Lower leg skin (tissue), 4 donors: ENCODE measurements around the gene DNAH9. TPM values are rescaled to one million over a fixed set of nuclear protein-coding genes. Genes with fewer than 3 reads are reported as not detected.

ENCODE experiments used
- DNase-seq, 2 donors: peaks; one replicate each; pipeline ENCODE4 v3.0.0-alpha.2; 2019; ENCODE audit warnings: low spot score in 2 of 2
- H3K4me3 ChIP-seq: fragments of 200-600 bp; sonication (generic); 2 replicates; pipeline ENCODE4 v1.5.1; 2017; ENCODE audit warnings: mild to moderate bottlenecking, low read depth; ENCODE audit not compliant: poor library complexity, severe bottlenecking
- CTCF ChIP-seq, 3 donors: fragments of 450-650 bp; IDR thresholded peaks; one replicate each; pipeline ENCODE4 v1.5.1; 2016; ENCODE audit warnings: antibody characterized with exemption in 3 of 3, mild to moderate bottlenecking in 3 of 3, moderate library complexity in 2 of 3
- POLR2A ChIP-seq, 2 donors: fragments of 450-650 bp; IDR thresholded peaks; one replicate each; pipeline ENCODE4 v1.6.1; 2016 to 2017; ENCODE audit warnings: antibody characterized with exemption in 2 of 2, mild to moderate bottlenecking in 1 of 2, moderate library complexity in 1 of 2
- WGBS, 2 donors: methylation state at CpG; one replicate each; pipeline ENCODE4 v1.1.5; 2018; 5-methylcytosine and 5-hydroxymethylcytosine counted together
- intact Hi-C: fragments of 100-400 bp; cut with DNase I; formaldehyde crosslinking; loops from one replicate; pipeline ENCODE4 v1.15.0; 2023; ENCODE audit warnings: low total_unique reads
- total RNA-seq, 4 donors: library from RNA; depleted of rRNA; stranded (reverse); fragments of >200 nt; gene quantifications; one replicate each; pipeline ENCODE4 v1.1.0, GENCODE V29; 2016

The DNAH9 gene
- total RNA-seq, 4 donors from 2014 or later, result 1.9 to 2.6 (median 2.3) TPM

DNA sequence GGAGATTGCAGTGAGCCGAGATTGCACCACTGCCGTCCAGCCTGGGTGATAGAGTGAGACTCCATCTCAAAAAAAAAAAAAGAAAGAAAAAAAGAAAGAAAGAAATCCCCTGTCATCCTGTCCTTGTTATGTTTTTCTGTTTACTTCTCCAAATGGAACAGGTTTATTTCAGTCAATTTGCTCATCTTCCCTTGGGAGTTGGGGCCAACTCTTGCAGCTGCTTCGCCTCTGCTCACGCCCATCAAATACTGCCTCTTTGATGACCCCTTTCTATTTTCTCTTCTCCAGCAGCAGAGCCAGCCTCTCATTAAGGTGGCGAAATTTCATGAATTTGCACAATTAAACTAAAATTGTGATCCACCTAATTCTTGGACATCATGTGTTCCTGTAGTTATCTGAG, 225.6 kb downstream of the DNAH9 start:
- 76 to 78% methylated on average over 5 of the region's 5 CpGs for WGBS, 2 donors
- TF ChIP-seq POLR2A (IDR thresholded peaks at IDR 0.05) (no peak), CTCF (IDR thresholded peaks at IDR 0.05) (no peak)
- intact Hi-C loops, result no loop called here
- no peak for DNase-seq
- H3K4me3 ChIP-seq, result no peak overlapping the region

DNA sequence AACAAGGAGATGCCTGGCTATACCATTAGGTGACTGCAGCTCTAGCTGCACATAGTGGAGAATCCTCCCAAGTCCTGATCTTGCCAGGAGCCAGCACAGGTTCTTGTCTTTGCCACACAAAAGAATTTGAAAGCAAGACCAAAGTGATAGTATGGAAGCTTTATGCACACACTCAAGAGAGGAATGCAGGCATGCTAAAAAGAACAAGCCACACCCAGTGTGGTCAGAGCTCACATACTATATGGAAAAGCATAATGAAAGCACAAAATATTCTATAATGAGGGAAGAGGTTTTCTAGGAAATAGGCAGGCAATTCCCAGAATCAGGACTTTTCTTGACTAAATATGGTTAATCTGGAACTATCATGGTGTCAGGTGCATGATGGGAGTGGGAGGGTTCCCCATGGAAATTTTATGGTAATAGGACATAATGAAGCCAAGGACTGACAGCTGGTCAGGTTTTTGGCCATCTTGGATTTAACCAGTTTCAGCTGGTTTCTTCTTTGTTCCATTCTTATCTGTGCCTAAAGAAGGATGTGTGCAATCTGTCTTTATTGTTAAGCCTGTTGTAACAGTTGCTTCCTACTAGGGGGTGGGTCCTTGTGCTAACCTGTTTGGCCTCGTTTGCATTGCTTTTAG, 227.4 kb downstream of the DNAH9 start:
- no peak for DNase-seq
- intact Hi-C loops, result no loop called here
- no peak for TF ChIP-seq CTCF (IDR thresholded peaks at IDR 0.05)
- no peak for TF ChIP-seq POLR2A (IDR thresholded peaks at IDR 0.05)
- no peak overlapping the region for H3K4me3 ChIP-seq
- WGBS, 2 donors, result 0 to 5% methylated on average over 1 of the region's 1 CpG

GRCh38 chr17:11832401-11833137, 234.3 kb downstream of the DNAH9 start:
- TF ChIP-seq POLR2A (IDR thresholded peaks at IDR 0.05), result no peak
- no peak for TF ChIP-seq CTCF (IDR thresholded peaks at IDR 0.05)
- DNase-seq, result no peak
- 78 to 85% methylated on average over 10 of the region's 10 CpGs for WGBS, 2 donors
- no peak overlapping the region for H3K4me3 ChIP-seq
- intact Hi-C loops, result no loop called here

DNA sequence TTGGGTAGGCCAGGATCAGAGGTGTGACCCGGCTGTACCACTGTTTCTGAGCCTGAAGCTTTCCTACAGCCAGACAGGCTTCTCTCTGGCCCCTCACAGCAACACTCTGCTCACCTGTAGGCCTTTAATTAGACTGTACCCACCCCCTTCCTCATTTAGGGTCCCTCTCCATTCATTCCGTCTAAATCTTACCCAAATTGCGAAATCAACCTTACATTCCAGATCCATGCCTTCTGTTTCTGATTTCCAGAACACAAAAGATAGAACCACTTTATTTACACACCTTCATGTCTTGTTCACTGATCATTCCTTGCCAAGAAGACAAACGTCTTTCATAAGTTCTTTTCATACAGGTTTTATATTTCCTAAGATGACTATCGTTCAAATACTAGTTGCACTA, 238.2 kb downstream of the DNAH9 start:
- H3K4me3 ChIP-seq, result no peak overlapping the region
- 73 to 76% methylated on average over 5 of the region's 5 CpGs for WGBS, 2 donors
- TF ChIP-seq CTCF (IDR thresholded peaks at IDR 0.05) (no peak), POLR2A (IDR thresholded peaks at IDR 0.05) (no peak)
- DNase-seq, result no peak
- intact Hi-C loops, result no loop called here

GRCh38 chr17:11840052-11840451, 241.8 kb downstream of the DNAH9 start:
- intact Hi-C loops, result no loop called here
- 53 to 62% methylated on average over 2 of the region's 2 CpGs for WGBS, 2 donors
- TF ChIP-seq POLR2A (IDR thresholded peaks at IDR 0.05), result no peak
- TF ChIP-seq CTCF (IDR thresholded peaks at IDR 0.05), result no peak
- no peak for DNase-seq
- H3K4me3 ChIP-seq, result no peak overlapping the region
